GM20431 (cell line): ENCODE measurements around the gene CCDC187.

Source experiments
- in situ Hi-C: fragments of 300-500 bp; cut with MseI, MboI; formaldehyde crosslinking; loops from one replicate; pipeline ENCODE4 v1.15.0; 2020; ENCODE audit warnings: low sequenced_read_pairs; ENCODE audit not compliant: unreplicated experiment

The CCDC187 gene

GRCh38 chr9:136203408-136204144 lies 100.3 kb downstream of the CCDC187 start:
- in situ Hi-C loops, result no loop called here

GRCh38 chr9:136202454-136203407 lies 101.2 kb downstream of the CCDC187 start:
- in situ Hi-C loops, result no loop called here

GRCh38 chr9:136201609-136202453 lies 102.1 kb downstream of the CCDC187 start:
- in situ Hi-C loops, result no loop called here

GRCh38 chr9:136201174-136201573 lies 102.7 kb downstream of the CCDC187 start:
- in situ Hi-C loops, result no loop called here

GRCh38 chr9:136200424-136200823 lies 103.5 kb downstream of the CCDC187 start:
- in situ Hi-C loops, result no loop called here
